Measurements from ENCODE around the gene FOXL1.
"Not testable (repeated sequence)": the region's sequence is repeated elsewhere in the genome, so short reads cannot be mapped to it uniquely, and the experiment has no call there.

DNA sequence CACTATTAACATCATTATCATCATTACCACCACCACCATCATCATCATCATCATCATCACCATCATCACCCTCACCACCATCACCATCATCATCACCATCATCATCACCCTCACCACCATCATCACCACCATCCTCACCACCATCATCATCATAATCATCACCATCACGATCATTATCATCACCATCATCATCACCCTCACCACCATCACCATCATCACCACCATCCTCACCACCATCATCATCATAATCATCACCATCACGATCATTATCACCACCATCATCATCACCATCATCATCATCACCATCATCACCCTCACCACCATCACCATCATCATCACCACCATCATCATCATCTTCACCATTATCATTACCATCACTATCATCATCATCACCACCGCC, 9.6 kb downstream of the FOXL1 start:
- not testable (repeated sequence) for TF ChIP-seq CTCF (IDR thresholded peaks at IDR 0.05); POLR2A (IDR thresholded peaks at IDR 0.05); POLR2AphosphoS5 (IDR thresholded peaks at IDR 0.05; ENCODE audit: insufficient read depth in 1 of 2, low read depth in 1 of 2)
